ENCODE results near the gene NEGR1.

NEGR1 gene

DNA sequence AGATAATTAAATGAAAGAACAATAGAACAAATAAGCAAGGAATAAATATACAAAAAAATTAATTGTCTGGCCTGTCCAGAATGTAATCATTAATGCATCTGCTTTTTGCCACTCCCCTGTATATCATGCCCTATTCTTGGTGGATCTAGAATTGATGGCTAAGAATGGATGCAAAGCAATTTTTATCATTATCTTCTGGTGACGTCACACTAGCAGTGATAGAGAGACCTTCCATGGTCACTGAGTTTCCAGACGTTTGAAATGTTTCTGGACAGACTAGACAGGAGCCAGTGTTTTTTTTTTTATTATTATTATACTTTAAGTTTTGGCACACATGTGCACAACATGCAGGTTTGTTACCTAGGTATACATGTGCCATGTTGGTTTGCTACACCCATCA is 563.0 kb downstream of the NEGR1 start:
- Histone ChIP-seq H3K36me3 (ENCODE audit: insufficient read depth, low read depth, low read length) (no peaks in the 10 kb centered on the region), H3K9me3 (ENCODE audit: insufficient read depth, low read depth, low read length) (no peaks in the 10 kb centered on the region), H3K27me3 (ENCODE audit: insufficient read depth, low read length) (no peaks in the 10 kb centered on the region), H3K27ac (ENCODE audit: low read length) (no peak overlapping the region), H3K9ac (ENCODE audit: low read depth, low read length) (no peak overlapping the region), H3K4me3 (ENCODE audit: low read length) (no peak overlapping the region), H3K4me1 (ENCODE audit: insufficient read depth, low read length) (no peaks in the 10 kb centered on the region)

DNA sequence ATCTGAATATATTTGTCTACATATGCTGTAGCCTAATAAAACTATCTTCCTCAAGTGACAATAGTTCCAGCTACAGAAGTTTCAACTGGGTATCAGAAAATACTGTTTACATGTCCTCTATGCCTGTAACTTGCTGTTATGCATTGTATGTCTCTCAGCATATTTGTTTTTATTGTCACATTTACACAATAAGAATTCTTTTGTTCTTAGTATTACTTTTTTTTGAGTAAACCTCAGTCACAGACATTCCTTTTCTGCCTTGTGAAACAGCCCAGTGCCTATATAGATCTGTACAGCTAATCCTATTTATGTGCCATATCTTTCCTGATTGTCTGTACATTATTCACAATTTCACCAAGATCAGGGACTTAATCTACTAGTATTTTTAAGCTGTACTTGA is 565.2 kb downstream of the NEGR1 start:
- Histone ChIP-seq H3K36me3 (ENCODE audit: insufficient read depth, low read depth, low read length) (no peaks in the 10 kb centered on the region), H3K4me3 (ENCODE audit: low read length) (no peak overlapping the region), H3K27me3 (ENCODE audit: insufficient read depth, low read length) (no peaks in the 10 kb centered on the region), H3K27ac (ENCODE audit: low read length) (no peak overlapping the region), H3K9me3 (ENCODE audit: insufficient read depth, low read depth, low read length) (no peaks in the 10 kb centered on the region), H3K9ac (ENCODE audit: low read depth, low read length) (no peak overlapping the region), H3K4me1 (ENCODE audit: insufficient read depth, low read length) (no peaks in the 10 kb centered on the region)

DNA sequence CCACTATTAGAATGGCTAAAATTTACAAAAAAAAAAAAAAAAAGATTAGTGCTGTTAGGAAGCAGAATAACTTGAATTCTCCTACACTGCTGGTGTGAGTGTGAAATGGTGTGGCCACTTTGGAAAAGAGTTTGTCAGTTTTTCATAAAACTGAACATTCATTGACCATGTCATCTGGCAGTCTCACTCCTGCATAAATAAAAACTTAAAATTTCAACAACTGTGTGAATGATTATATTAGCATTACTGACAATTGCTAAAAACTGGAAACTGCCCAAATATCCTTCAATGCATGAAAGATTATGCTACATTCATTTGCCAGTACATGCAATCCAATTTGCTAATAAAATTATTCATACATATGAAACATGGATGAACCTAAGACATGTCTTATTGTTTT is 570.9 kb downstream of the NEGR1 start:
- H3K27ac ChIP-seq (ENCODE audit: low read length) = no peak overlapping the region
- H3K9me3 ChIP-seq (ENCODE audit: insufficient read depth, low read depth, low read length) = no peaks in the 10 kb centered on the region
- H3K27me3 ChIP-seq (ENCODE audit: insufficient read depth, low read length) = no peaks in the 10 kb centered on the region
- H3K9ac ChIP-seq (ENCODE audit: low read depth, low read length) = no peak overlapping the region
- H3K36me3 ChIP-seq (ENCODE audit: insufficient read depth, low read depth, low read length) = no peaks in the 10 kb centered on the region
- no peak overlapping the region for H3K4me3 ChIP-seq (ENCODE audit: low read length)
- H3K4me1 ChIP-seq (ENCODE audit: insufficient read depth, low read length) = no peaks in the 10 kb centered on the region

GRCh38 chr1:71706029-71706671 is 576.2 kb downstream of the NEGR1 start:
- peaks cover 16% of the 10 kb centered on the region for H3K9me3 ChIP-seq (ENCODE audit: insufficient read depth, low read depth, low read length)
- H3K27me3 ChIP-seq (ENCODE audit: insufficient read depth, low read length) = no peaks in the 10 kb centered on the region
- no peak overlapping the region for H3K27ac ChIP-seq (ENCODE audit: low read length)
- no peaks in the 10 kb centered on the region for H3K36me3 ChIP-seq (ENCODE audit: insufficient read depth, low read depth, low read length)
- no peak overlapping the region for H3K4me3 ChIP-seq (ENCODE audit: low read length)
- no peaks in the 10 kb centered on the region for H3K4me1 ChIP-seq (ENCODE audit: insufficient read depth, low read length)
- no peak overlapping the region for H3K9ac ChIP-seq (ENCODE audit: low read depth, low read length)

DNA sequence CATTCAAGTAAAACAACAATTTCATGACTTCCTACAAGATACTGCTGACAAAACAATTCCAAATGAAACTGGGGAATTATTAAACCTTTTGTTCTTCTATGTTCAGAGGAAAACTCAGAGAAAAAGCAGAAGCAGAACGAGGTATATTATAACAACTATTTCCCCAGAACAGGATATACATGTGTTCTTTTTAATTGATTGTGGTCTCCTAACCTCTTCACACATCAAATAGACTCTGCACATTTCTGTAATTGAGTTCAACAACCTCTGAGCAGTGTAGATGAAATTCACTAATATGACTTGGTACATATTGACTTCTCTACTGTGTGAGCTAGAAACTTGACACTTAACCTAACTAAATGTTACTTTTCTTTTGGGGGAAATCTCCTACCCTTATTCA is 584.2 kb downstream of the NEGR1 start:
- Histone ChIP-seq H3K4me3 (ENCODE audit: low read length) (no peak overlapping the region), H3K4me1 (ENCODE audit: insufficient read depth, low read length) (no peaks in the 10 kb centered on the region), H3K9me3 (ENCODE audit: insufficient read depth, low read depth, low read length) (peaks cover 5% of the 10 kb centered on the region), H3K36me3 (ENCODE audit: insufficient read depth, low read depth, low read length) (no peaks in the 10 kb centered on the region), H3K27ac (ENCODE audit: low read length) (no peak overlapping the region), H3K27me3 (ENCODE audit: insufficient read depth, low read length) (no peaks in the 10 kb centered on the region), H3K9ac (ENCODE audit: low read depth, low read length) (no peak overlapping the region)

DNA sequence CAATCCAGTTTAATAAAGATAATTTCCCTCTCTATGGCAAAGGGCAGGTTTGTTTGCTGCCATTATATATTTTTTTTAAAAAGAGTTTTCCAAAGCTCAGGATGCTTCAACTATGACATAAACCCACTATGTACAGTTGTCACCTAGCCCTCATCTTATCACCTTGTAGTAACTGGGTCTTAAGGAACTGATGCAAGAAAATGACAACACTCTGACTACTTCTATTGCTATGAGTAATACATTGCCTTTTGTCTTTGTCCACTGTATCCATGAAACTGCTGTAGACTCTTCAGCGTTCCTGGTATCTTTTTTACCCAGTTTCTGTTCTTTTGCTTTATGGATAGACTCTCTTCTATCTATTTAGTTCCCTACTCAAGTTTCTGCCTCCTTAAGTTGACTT is 586.5 kb downstream of the NEGR1 start:
- H3K4me1 ChIP-seq (ENCODE audit: insufficient read depth, low read length) = no peaks in the 10 kb centered on the region
- no peak overlapping the region for H3K9ac ChIP-seq (ENCODE audit: low read depth, low read length)
- H3K9me3 ChIP-seq (ENCODE audit: insufficient read depth, low read depth, low read length) = no peaks in the 10 kb centered on the region
- H3K27ac ChIP-seq (ENCODE audit: low read length) = no peak overlapping the region
- H3K27me3 ChIP-seq (ENCODE audit: insufficient read depth, low read length) = no peaks in the 10 kb centered on the region
- H3K36me3 ChIP-seq (ENCODE audit: insufficient read depth, low read depth, low read length) = no peaks in the 10 kb centered on the region
- H3K4me3 ChIP-seq (ENCODE audit: low read length) = no peak overlapping the region

DNA sequence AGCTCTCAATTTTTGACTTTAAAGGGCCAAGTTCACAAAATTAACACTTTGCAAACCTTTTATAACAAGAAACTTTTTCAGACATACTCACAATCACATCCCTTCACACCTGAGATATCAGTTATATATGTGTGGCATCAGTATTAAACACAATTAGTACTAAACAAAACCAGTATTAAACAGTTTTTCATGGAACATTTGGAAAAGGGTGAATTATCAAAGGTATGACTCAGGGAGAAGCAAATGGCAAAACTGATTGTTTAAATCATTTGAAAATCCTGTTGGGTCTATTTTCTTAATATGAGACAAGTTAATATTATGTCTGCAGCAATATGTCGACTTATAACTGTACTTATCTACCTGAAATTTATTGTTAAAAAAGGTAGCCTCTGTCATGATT is 587.3 kb downstream of the NEGR1 start:
- Histone ChIP-seq H3K4me1 (ENCODE audit: insufficient read depth, low read length) (no peaks in the 10 kb centered on the region), H3K9ac (ENCODE audit: low read depth, low read length) (no peak overlapping the region), H3K27ac (ENCODE audit: low read length) (no peak overlapping the region), H3K27me3 (ENCODE audit: insufficient read depth, low read length) (no peaks in the 10 kb centered on the region), H3K4me3 (ENCODE audit: low read length) (no peak overlapping the region), H3K36me3 (ENCODE audit: insufficient read depth, low read depth, low read length) (no peaks in the 10 kb centered on the region), H3K9me3 (ENCODE audit: insufficient read depth, low read depth, low read length) (no peaks in the 10 kb centered on the region)

DNA sequence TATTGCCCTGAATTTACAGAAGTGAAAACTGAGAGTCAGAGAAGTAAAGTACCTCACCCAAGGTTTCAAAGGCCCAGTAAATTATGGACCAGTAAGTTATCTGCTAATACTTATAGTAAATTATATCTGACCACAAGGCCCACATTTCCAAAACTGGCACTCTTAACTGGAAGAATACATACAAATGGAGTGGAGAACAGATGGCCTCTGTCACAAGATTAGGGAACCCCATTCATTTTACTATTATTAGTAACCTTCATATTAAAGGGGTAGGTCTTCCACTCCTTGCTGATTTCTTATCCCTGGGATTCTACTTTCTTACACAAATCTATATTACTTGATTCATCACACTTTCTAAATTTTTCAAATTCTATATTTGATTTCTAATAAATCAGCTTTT is 588.8 kb downstream of the NEGR1 start:
- no peaks in the 10 kb centered on the region for H3K36me3 ChIP-seq (ENCODE audit: insufficient read depth, low read depth, low read length)
- no peak overlapping the region for H3K9ac ChIP-seq (ENCODE audit: low read depth, low read length)
- H3K4me3 ChIP-seq (ENCODE audit: low read length) = no peak overlapping the region
- H3K27me3 ChIP-seq (ENCODE audit: insufficient read depth, low read length) = no peaks in the 10 kb centered on the region
- H3K4me1 ChIP-seq (ENCODE audit: insufficient read depth, low read length) = no peaks in the 10 kb centered on the region
- no peak overlapping the region for H3K27ac ChIP-seq (ENCODE audit: low read length)
- no peaks in the 10 kb centered on the region for H3K9me3 ChIP-seq (ENCODE audit: insufficient read depth, low read depth, low read length)

DNA sequence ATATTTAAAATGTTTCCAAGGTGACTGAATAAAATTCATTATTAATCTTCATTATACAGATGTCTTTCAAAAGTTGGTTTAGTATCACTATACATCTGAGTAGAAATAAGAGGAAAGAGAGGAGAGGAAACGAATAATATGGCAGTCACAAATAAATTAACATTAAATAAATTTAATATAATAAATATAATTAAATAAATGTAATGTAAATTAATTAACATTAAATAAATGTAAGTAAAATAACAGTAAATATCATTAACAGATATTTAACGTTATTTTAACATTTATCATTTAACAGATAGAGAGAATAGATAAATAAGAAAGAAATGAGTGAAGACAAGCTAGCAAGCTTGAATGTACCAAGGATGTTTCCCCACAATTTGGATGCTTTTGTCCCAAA is 592.7 kb downstream of the NEGR1 start:
- Histone ChIP-seq H3K27ac (ENCODE audit: low read length) (no peak overlapping the region), H3K4me3 (ENCODE audit: low read length) (no peak overlapping the region), H3K4me1 (ENCODE audit: insufficient read depth, low read length) (no peaks in the 10 kb centered on the region), H3K36me3 (ENCODE audit: insufficient read depth, low read depth, low read length) (no peaks in the 10 kb centered on the region), H3K27me3 (ENCODE audit: insufficient read depth, low read length) (no peaks in the 10 kb centered on the region), H3K9ac (ENCODE audit: low read depth, low read length) (no peak overlapping the region), H3K9me3 (ENCODE audit: insufficient read depth, low read depth, low read length) (no peaks in the 10 kb centered on the region)

- H3K9me3 ChIP-seq (ENCODE audit: insufficient read depth, low read depth, low read length) = no peaks in the 10 kb centered on the region
- H3K36me3 ChIP-seq (ENCODE audit: insufficient read depth, low read depth, low read length) = no peaks in the 10 kb centered on the region
- H3K27ac ChIP-seq (ENCODE audit: low read length) = no peak overlapping the region
- H3K4me1 ChIP-seq (ENCODE audit: insufficient read depth, low read length) = no peaks in the 10 kb centered on the region
- no peaks in the 10 kb centered on the region for H3K27me3 ChIP-seq (ENCODE audit: insufficient read depth, low read length)
- no peak overlapping the region for H3K4me3 ChIP-seq (ENCODE audit: low read length)
- no peak overlapping the region for H3K9ac ChIP-seq (ENCODE audit: low read depth, low read length)
These were observed 595.0 kb downstream of the NEGR1 start for GRCh38 chr1:71687376-71687775.

DNA sequence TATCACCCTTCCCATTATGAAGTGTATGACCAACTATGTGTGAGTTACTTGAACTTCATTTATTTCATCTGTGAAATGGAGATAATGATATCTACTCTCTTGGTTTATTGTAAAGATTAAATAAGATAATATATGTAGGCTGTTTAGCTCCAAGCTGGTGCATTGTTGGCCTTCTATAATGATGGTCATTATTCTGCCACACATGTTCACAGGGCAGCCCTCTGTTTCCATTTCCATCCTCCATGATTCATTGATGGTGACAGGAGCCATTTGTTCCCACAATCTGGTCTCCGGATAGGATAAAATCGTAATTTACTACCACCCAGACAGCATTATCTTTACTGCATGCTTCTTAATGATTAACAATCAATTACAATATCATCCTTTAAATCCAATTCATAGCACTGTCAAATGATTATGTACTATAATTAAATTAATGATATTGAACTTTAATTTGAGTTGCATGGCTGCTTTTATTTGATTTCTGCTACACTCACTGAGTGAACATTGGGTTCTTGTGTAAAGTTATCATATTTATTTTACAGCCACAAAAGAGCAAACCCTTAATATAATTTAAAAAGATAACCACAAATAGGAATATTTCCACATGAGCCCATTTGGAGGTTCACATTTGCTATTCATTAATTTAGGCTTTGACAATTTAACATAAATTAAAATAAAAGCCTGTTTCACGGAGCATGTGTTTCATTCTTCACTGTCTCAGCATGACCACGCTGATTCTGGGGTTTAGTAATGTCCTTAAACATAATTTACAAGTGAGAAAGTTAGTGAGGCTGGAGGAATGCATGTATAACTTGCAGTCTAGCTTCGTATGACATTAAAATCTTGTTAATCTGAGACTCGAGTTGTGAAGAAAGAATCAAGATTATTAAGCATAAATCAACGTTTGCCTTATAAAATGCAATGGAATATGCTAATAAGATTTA is 605.1 kb downstream of the NEGR1 start:
- H3K27ac ChIP-seq (ENCODE audit: low read length) = no peak overlapping the region
- no peaks in the 10 kb centered on the region for H3K36me3 ChIP-seq (ENCODE audit: insufficient read depth, low read depth, low read length)
- H3K9me3 ChIP-seq (ENCODE audit: insufficient read depth, low read depth, low read length) = no peaks in the 10 kb centered on the region
- H3K4me1 ChIP-seq (ENCODE audit: insufficient read depth, low read length) = no peaks in the 10 kb centered on the region
- no peak overlapping the region for H3K4me3 ChIP-seq (ENCODE audit: low read length)
- H3K9ac ChIP-seq (ENCODE audit: low read depth, low read length) = no peak overlapping the region
- no peaks in the 10 kb centered on the region for H3K27me3 ChIP-seq (ENCODE audit: insufficient read depth, low read length)

DNA sequence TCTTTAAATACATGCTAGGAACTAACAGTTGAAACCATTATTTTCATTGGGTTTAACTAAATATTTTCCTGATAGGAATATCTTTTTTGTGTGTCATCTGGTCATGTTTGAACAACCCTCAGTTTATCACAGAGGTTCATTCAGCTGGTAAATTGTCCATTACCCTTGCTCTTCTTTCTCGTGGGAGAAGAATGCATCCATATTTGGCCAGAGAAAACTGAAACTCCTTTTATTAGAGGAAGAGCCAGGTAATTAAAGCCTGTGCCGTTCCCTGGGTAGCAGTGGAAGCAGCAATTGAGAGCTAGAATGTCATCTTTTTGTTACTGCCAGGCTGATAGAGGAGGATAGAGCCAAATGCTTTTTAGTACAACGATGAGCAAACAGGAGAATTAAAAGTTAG is 614.3 kb downstream of the NEGR1 start:
- Histone ChIP-seq H3K4me1 (ENCODE audit: insufficient read depth, low read length) (0 out of 2 replicates have a peak, but pooled peaks cover 4% of the 10 kb centered on the region), H3K9me3 (ENCODE audit: insufficient read depth, low read depth, low read length) (no peaks in the 10 kb centered on the region), H3K9ac (ENCODE audit: low read depth, low read length) (no peak overlapping the region), H3K27ac (ENCODE audit: low read length) (no peak overlapping the region), H3K36me3 (ENCODE audit: insufficient read depth, low read depth, low read length) (no peaks in the 10 kb centered on the region), H3K4me3 (ENCODE audit: low read length) (no peak overlapping the region), H3K27me3 (ENCODE audit: insufficient read depth, low read length) (no peaks in the 10 kb centered on the region)

Data from iPS-20b (cell line).